Activated CD8-positive, alpha-beta memory T cell treated with anti-CD3 and anti-CD28 coated beads for 4 hours (primary cell): ENCODE results near the gene HSP90AB1.

Source experiments
- DNase-seq, 2 donors: peaks; one replicate each; pipeline ENCODE4 v3.0.0-alpha.2; 2020; ENCODE audit warnings: low read depth in 2 of 2

Gene HSP90AB1

GRCh38 chr6:44255871-44256774, 9.2 kb downstream of the HSP90AB1 start:
- no peak for DNase-seq

- no peak for DNase-seq
Measured at GRCh38 chr6:44256775-44257024, 9.8 kb downstream of the HSP90AB1 start.

- DNase-seq, result no peak
Measured at GRCh38 chr6:44257025-44257752, 10.3 kb downstream of the HSP90AB1 start, which contains the start of gene SLC35B2. Gene SLC35B2, minus strand, starts transcription at chr6:44257528. Its CDS starts 118 bp downstream, at chr6:44257410.

- DNase-seq, result no peak
Measured at GRCh38 chr6:44257753-44258324, 10.9 kb downstream of the HSP90AB1 start.

- DNase-seq, result no peak
Measured at GRCh38 chr6:44258325-44258863, 11.5 kb downstream of the HSP90AB1 start.

GRCh38 chr6:44258921-44259320, 12.0 kb downstream of the HSP90AB1 start:
- DNase-seq, result no peak

- DNase-seq, result no peak
Measured at GRCh38 chr6:44260011-44260410, 13.1 kb downstream of the HSP90AB1 start.

GRCh38 chr6:44260451-44261297, 13.8 kb downstream of the HSP90AB1 start:
- no peak for DNase-seq

GRCh38 chr6:44261581-44261980, 14.7 kb downstream of the HSP90AB1 start:
- DNase-seq, result no peak

- DNase-seq, result no peak
Measured at GRCh38 chr6:44262467-44263353, 15.8 kb downstream of the HSP90AB1 start.

- no peak for DNase-seq
Measured at GRCh38 chr6:44263354-44264100, 16.6 kb downstream of the HSP90AB1 start.

- DNase-seq, result no peak
Measured at GRCh38 chr6:44264154-44265006, 17.5 kb downstream of the HSP90AB1 start.

GRCh38 chr6:44265007-44265721, 18.3 kb downstream of the HSP90AB1 start, which contains the start of gene NFKBIE:
Gene NFKBIE, minus strand, starts transcription at chr6:44265551. Its CDS starts 205 bp downstream, at chr6:44265346.
- peak; percentile 91 to 96 for DNase-seq

- no peak for DNase-seq
Measured at GRCh38 chr6:44265722-44266233, 18.9 kb downstream of the HSP90AB1 start.

- no peak for DNase-seq
Measured at GRCh38 chr6:44266347-44266746, 19.4 kb downstream of the HSP90AB1 start.

- DNase-seq, result no peak
Measured at GRCh38 chr6:44267252-44267651, 20.4 kb downstream of the HSP90AB1 start.

- DNase-seq, result no peak
Measured at GRCh38 chr6:44268095-44268628, 21.3 kb downstream of the HSP90AB1 start.
